Esophagus (tissue), 2 donors: ENCODE measurements around the gene SNAP29. TPM values are rescaled to one million over a fixed set of nuclear protein-coding genes. Genes with fewer than 3 reads are reported as not detected.
"Not testable (repeated sequence)": the region's sequence is repeated elsewhere in the genome, so short reads cannot be mapped to it uniquely, and the experiment has no call there.

Source experiments
- H3K27ac ChIP-seq, 2 donors: one replicate each; pipeline ENCODE4 v1.5.1; 2013; ENCODE audit warnings: low read depth in 2 of 2, mild to moderate bottlenecking in 2 of 2, inconsistent platforms in 1 of 2, low read length in 1 of 2, moderate library complexity in 1 of 2
- H3K27me3 ChIP-seq, 2 donors: one replicate each; pipeline ENCODE4 v1.6.1; 2013; ENCODE audit warnings: low read length in 2 of 2, control low read depth in 1 of 2, mild to moderate bottlenecking in 1 of 2; ENCODE audit not compliant: insufficient read depth in 2 of 2, control insufficient read depth in 1 of 2
- H3K36me3 ChIP-seq, 2 donors: one replicate each; pipeline ENCODE4 v1.6.1; 2013; ENCODE audit warnings: low read length in 1 of 2; ENCODE audit not compliant: control insufficient read depth in 2 of 2, insufficient read depth in 2 of 2
- H3K4me1 ChIP-seq, 2 donors: one replicate each; pipeline ENCODE4 v1.6.1; 2013; ENCODE audit warnings: low read length in 1 of 2; ENCODE audit not compliant: control insufficient read depth in 2 of 2, insufficient read depth in 2 of 2
- H3K4me3 ChIP-seq, 2 donors: one replicate each; pipeline ENCODE4 v1.5.1; 2013; ENCODE audit warnings: low read length in 2 of 2, mild to moderate bottlenecking in 2 of 2, low read depth in 1 of 2, moderate library complexity in 1 of 2
- H3K9me3 ChIP-seq, 2 donors: one replicate each; pipeline ENCODE4 v1.6.1; 2013; ENCODE audit warnings: mild to moderate bottlenecking in 2 of 2, low read depth in 1 of 2, low read length in 1 of 2, moderate library complexity in 1 of 2; ENCODE audit not compliant: control insufficient read depth in 2 of 2, insufficient read depth in 1 of 2
- WGBS, 2 donors: extraction: QIAGEN DNeasy Blood & Tissue Kit; methylation state at CpG; one replicate each; pipeline ENCODE4 v1.1.7; 2013; 5-methylcytosine and 5-hydroxymethylcytosine counted together
- polyA plus RNA-seq, 2 donors: library from polyadenylated mRNA; stranded (reverse); fragments of 200-250 nt; gene quantifications; one replicate each; pipeline ENCODE4 v1.2.3, GENCODE V29; 2013
- donor health status: healthy with polysubstance abuse.
- donor health status: Bipolar disorder and iron deficiency.

SNAP29 gene
- polyA plus RNA-seq, 2 donors: 13.1 to 22.0 TPM

- WGBS, 2 donors: 65 to 68% methylated on average over 11 of the region's 11 CpGs
- H3K27me3 ChIP-seq, H3K9me3 ChIP-seq, H3K4me3 ChIP-seq, H3K27ac ChIP-seq: not testable (repeated sequence)
- Histone ChIP-seq H3K4me1 (peaks cover 3 to 13% of the 10 kb centered on the region in 2 donors), H3K36me3 (peaks cover 0 to 15% of the 10 kb centered on the region in 2 donors)
Measured at GRCh38 chr22:20935780-20936539, 77.2 kb downstream of the SNAP29 start.

DNA sequence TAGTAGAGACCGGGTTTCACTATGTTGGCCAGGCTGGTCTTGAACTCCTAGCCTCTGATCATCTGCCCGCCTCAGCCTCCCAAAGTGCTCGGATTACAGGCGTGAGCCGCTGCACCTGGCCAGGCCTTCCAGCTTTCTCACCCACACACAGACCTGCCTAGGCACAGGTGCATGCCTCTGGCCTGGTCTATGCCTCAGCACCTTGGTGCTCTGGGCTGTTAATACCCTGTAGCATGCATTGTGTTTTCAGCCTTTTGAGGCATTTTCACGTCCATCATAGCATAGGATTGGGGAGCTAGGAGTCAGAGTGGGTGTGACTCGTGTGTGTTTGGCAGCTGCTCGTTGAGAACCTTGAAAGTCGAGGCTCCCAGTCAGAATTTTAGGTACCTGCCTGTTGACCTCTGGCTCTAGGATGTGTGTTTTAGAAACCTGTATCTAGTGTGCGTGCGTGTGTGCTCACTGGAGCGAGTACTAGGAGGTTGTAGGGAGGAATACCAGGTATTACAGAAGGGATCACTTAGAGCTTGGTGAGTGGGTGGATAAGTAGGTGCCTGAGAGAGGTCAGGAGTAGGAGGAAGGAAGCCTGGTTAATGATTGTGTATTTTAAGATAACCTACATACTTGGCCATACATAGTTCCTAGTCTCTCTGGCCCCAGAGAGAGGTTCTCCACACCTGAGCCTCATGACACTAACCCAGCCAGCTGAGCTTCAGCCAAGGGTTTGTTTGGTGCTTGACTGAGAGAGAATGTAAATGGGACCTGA lies 78.4 kb downstream of the SNAP29 start:
- peaks cover 3 to 15% of the 10 kb centered on the region in 2 donors for H3K4me1 ChIP-seq
- H3K4me3 ChIP-seq: no peak overlapping the region
- WGBS, 2 donors: 45 to 60% methylated on average over 12 of the region's 12 CpGs
- no peaks in the 10 kb centered on the region for H3K27me3 ChIP-seq
- peak overlapping the region in 1 of 2 donors; percentile 35 for H3K27ac ChIP-seq
- peaks cover 0 to 17% of the 10 kb centered on the region in 2 donors for H3K36me3 ChIP-seq
- no peaks in the 10 kb centered on the region for H3K9me3 ChIP-seq

- no peaks in the 10 kb centered on the region for H3K9me3 ChIP-seq
- no peaks in the 10 kb centered on the region for H3K27me3 ChIP-seq
- H3K4me3 ChIP-seq: no peak overlapping the region
- 69 to 78% methylated on average over 8 of the region's 8 CpGs for WGBS, 2 donors
- H3K27ac ChIP-seq: peak overlapping the region in 1 of 2 donors; percentile 15
- peaks cover 0 to 17% of the 10 kb centered on the region in 2 donors for H3K36me3 ChIP-seq
- peaks cover 3 to 15% of the 10 kb centered on the region in 2 donors for H3K4me1 ChIP-seq
Measured at GRCh38 chr22:20937794-20938671, 79.2 kb downstream of the SNAP29 start.

GRCh38 chr22:20939457-20940185 lies 80.8 kb downstream of the SNAP29 start:
- WGBS, 2 donors: 83 to 85% methylated on average over 14 of the region's 14 CpGs
- Histone ChIP-seq H3K36me3 (peaks cover 0 to 13% of the 10 kb centered on the region in 2 donors), H3K4me1 (peaks cover 3 to 15% of the 10 kb centered on the region in 2 donors)
- H3K9me3 ChIP-seq, H3K27me3 ChIP-seq, H3K27ac ChIP-seq, H3K4me3 ChIP-seq: not testable (repeated sequence)

DNA sequence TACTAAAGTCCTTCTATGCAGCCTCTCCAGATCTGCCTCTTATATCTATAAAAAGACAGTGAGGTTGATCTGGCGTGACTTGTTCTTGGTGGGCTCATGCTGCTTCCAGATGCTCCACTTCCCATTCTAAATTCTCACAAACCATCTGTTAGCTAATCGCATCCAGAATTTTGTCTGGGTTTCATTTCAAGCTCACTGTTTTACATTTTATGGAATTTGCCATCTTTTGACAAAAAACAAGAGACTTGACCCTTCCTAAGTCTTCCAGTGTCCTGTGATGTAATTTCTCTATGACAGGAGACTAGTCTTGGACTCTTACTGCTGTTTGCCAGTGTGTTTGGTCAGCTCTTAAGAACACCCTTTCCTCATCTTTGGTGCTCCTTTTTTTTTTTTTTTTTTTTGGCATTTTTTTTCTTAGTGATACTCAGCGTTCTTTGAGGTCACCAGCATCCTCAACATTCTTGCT lies 81.4 kb downstream of the SNAP29 start:
- Histone ChIP-seq H3K27me3 (no peaks in the 10 kb centered on the region), H3K36me3 (peaks cover 0 to 11% of the 10 kb centered on the region in 2 donors), H3K4me3 (no peak overlapping the region), H3K27ac (no peak overlapping the region), H3K4me1 (peaks cover 3 to 15% of the 10 kb centered on the region in 2 donors), H3K9me3 (no peaks in the 10 kb centered on the region)
- WGBS, 2 donors: 68 to 69% methylated on average over 3 of the region's 3 CpGs

Other genes with a start within 250 kb of the SNAP29 start
- gene SERPIND1, start 84.9 kb upstream of the SNAP29 start, polyA plus RNA-seq: under 1 TPM; 0.06 to 0.20 TPM
- 10 to 100 TPM; 21.4 to 22.8 TPM for gene PI4KA, start 196 bp upstream of the SNAP29 start, polyA plus RNA-seq
- 10 to 100 TPM; 17.6 to 18.7 TPM for gene CRKL, start 58.4 kb downstream of the SNAP29 start, polyA plus RNA-seq
- gene AIFM3, start 108.2 kb downstream of the SNAP29 start, polyA plus RNA-seq: 1 to 10 TPM; 1.1 to 1.7 TPM
- 10 to 100 TPM; 21.1 to 39.0 TPM for gene LZTR1, start 123.3 kb downstream of the SNAP29 start, polyA plus RNA-seq
- 10 to 100 TPM; 21.0 to 28.2 TPM for gene THAP7, start 143.1 kb downstream of the SNAP29 start, polyA plus RNA-seq
- under 1 TPM; 0.16 to 0.29 TPM for gene P2RX6, start 156.2 kb downstream of the SNAP29 start, polyA plus RNA-seq
- 1 to 10 TPM; 4.0 to 4.5 TPM for gene SLC7A4, start 173.6 kb downstream of the SNAP29 start, polyA plus RNA-seq
- under 1 TPM; 0.08 to 0.22 TPM for gene LRRC74B, start 186.9 kb downstream of the SNAP29 start, polyA plus RNA-seq